GM10248 (cell line): ENCODE results near the gene CKAP4.

ENCODE experiments used
- CTCF ChIA-PET: fragments of 300-600 bp; sonication (Branson Sonifier 250); formaldehyde crosslinking; extraction: SDS; loops from one replicate; lab custom pipeline; 2021; ENCODE audit warnings: antibody characterized with exemption; lab: Yijun Ruan, JAX
- POLR2A ChIA-PET: fragments of 350-650 bp; sonication (Branson Sonifier 250); formaldehyde crosslinking; extraction: SDS; loops from one replicate; lab custom pipeline; 2020; ENCODE audit warnings: antibody characterized with exemption; lab: Yijun Ruan, JAX
- DNase-seq: peaks from one replicate; pipeline ENCODE4 v3.0.0; 2012; ENCODE audit errors: extremely low spot score
- CTCF ChIP-seq: IDR thresholded peaks from 2 replicates; pipeline ENCODE4 v1.5.1; 2012; ENCODE audit warnings: mild to moderate bottlenecking, low read depth; ENCODE audit errors: extremely low read depth, missing control alignments, control extremely low read depth

CKAP4 gene

GRCh38 chr12:106247674-106248311, at the start of gene CKAP4:
Gene CKAP4 (minus strand): TSS chr12:106248020. CDS start chr12:106247851, 169 bp downstream.
- ChIA-PET CTCF (no interaction called here), POLR2A (no interaction called here)
- TF ChIP-seq CTCF = no peak
- peak; percentile 83 for DNase-seq

- CTCF ChIA-PET = interaction anchor here (1.2 to 7.4 kb wide), 3 partner anchors 14 to 69 kb away, joined by 5 to 61 read pairs (median 6); partner anchors contain the start of gene POLR3B
- no peak for DNase-seq
- no peak for TF ChIP-seq CTCF
- POLR2A ChIA-PET = no interaction called here
Observed at GRCh38 chr12:106297075-106297474, 49.3 kb upstream of the CKAP4 start.

- no peak for TF ChIP-seq CTCF
- no peak for DNase-seq
- POLR2A ChIA-PET = no interaction called here
- CTCF ChIA-PET = interaction anchor here (0.6 to 7.4 kb wide), 6 partner anchors 10 to 69 kb away, joined by 3 to 61 read pairs (median 4); no protein-coding TSS in a partner anchor
Observed at GRCh38 chr12:106296179-106296877, 48.5 kb upstream of the CKAP4 start.

GRCh38 chr12:106292339-106292738, 44.5 kb upstream of the CKAP4 start:
- no peak for DNase-seq
- TF ChIP-seq CTCF = no peak
- POLR2A ChIA-PET = no interaction called here
- CTCF ChIA-PET = interaction anchor here (1.8 to 7.4 kb wide), 2 partner anchors 9 to 37 kb away, joined by 4 to 61 read pairs; no protein-coding TSS in a partner anchor

GRCh38 chr12:106291342-106291741, 43.5 kb upstream of the CKAP4 start:
- DNase-seq = no peak
- CTCF ChIA-PET = interaction anchor here (1.8 to 7.4 kb wide), 2 partner anchors 8 to 67 kb away, joined by 5 to 61 read pairs; no protein-coding TSS in a partner anchor

GRCh38 chr12:106290666-106291065, 42.8 kb upstream of the CKAP4 start:
- POLR2A ChIA-PET = no interaction called here
- CTCF ChIA-PET = interaction anchor here (1.0 to 7.4 kb wide), 3 partner anchors 7 to 67 kb away, joined by 3 to 61 read pairs (median 5); no protein-coding TSS in a partner anchor
- no peak for DNase-seq
- TF ChIP-seq CTCF = no peak

More at GRCh38 chr12:106291342-106291741, 43.5 kb upstream of the CKAP4 start:
- POLR2A ChIA-PET = no interaction called here
- TF ChIP-seq CTCF = no peak
